HG02610 (cell line): Measurements from ENCODE around the gene PSMB10.
A peak's percentile ranks its signal among the peaks of the same experiment; 100 is the strongest.
"Not testable (repeated sequence)": the region's sequence is repeated elsewhere in the genome, so short reads cannot be mapped to it uniquely, and the experiment has no call there.

Experiments used
- ATAC-seq: cut with Tn5 transposase; IDR thresholded peaks from one replicate; pipeline ENCODE4 v1.9.1; 2021; ENCODE audit warnings: mild to moderate bottlenecking, moderate library complexity; ENCODE audit not compliant: unreplicated experiment

Gene PSMB10

GRCh38 chr16:67943256-67943618, 6.6 kb upstream of the PSMB10 start:
- no peak for ATAC-seq

GRCh38 chr16:67942510-67943255, 6.0 kb upstream of the PSMB10 start:
- ATAC-seq, result no peak

- no peak for ATAC-seq
These were observed 5.5 kb upstream of the PSMB10 start for GRCh38 chr16:67942200-67942509.

GRCh38 chr16:67941469-67942199, 5.0 kb upstream of the PSMB10 start:
- no peak for ATAC-seq

GRCh38 chr16:67940446-67941089, 3.9 kb upstream of the PSMB10 start:
- no peak for ATAC-seq

DNA sequence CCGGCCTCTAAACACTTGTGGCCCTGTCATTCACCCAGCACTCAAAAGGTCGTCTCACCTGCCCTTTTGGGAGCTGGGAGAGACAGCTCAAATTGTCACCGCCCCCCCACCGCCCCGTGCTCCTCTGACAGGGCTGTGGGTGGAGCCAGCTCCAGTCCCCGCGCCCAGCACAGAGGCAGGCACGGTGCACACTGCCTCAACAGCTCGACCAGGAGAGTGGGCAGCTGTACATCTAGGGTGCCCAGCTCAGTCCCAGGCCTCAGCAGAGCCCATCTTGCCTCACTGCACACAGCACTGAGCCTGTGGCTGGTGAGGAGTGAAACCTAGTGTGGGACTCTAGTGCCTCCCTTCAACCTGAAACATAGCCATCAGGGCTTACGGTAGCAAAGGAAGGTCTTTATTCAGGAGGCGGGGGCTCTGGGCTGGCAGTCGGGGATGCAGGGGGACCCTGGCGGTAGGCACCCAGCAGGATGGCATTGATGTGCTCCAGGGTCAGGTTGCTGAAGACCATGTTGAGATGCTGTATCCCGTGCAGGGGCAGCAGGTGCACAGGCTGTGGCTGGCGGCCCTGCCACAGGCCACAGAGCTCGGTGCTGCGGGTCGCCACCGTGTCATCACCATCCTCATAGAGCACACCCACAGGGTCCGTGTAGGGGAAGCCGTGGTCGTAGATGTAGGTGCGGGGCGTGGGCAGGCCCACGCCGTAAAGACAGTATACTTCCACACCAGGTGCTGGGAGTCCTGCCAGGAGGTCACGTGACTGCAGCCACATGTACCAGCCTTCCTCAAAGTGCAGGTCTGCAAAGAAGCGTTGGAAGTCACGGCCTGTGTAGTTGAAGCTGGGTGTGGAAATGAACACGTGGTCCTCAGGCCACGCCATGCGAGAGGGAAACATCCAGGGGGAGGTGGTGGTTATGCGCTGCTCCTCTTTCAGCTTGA, 3.1 kb upstream of the PSMB10 start:
- ATAC-seq, result no peak

- ATAC-seq, result not testable (repeated sequence)
These were observed 1.1 kb upstream of the PSMB10 start for GRCh38 chr16:67937713-67938112.

- ATAC-seq, result peak; percentile 57
These were observed 393 bp upstream of the PSMB10 start for GRCh38 chr16:67936880-67937605.

- peak; percentile 94 for ATAC-seq
These were observed 1.1 kb downstream of the PSMB10 start for GRCh38 chr16:67935402-67936123.

GRCh38 chr16:67935101-67935401, 1.6 kb downstream of the PSMB10 start:
- ATAC-seq, result no peak

- ATAC-seq, result no peak
These were observed 2.1 kb downstream of the PSMB10 start for GRCh38 chr16:67934306-67935100.

GRCh38 chr16:67933805-67934204, 2.8 kb downstream of the PSMB10 start:
- no peak for ATAC-seq

- no peak for ATAC-seq
These were observed 4.2 kb downstream of the PSMB10 start for GRCh38 chr16:67932462-67932840.

DNA sequence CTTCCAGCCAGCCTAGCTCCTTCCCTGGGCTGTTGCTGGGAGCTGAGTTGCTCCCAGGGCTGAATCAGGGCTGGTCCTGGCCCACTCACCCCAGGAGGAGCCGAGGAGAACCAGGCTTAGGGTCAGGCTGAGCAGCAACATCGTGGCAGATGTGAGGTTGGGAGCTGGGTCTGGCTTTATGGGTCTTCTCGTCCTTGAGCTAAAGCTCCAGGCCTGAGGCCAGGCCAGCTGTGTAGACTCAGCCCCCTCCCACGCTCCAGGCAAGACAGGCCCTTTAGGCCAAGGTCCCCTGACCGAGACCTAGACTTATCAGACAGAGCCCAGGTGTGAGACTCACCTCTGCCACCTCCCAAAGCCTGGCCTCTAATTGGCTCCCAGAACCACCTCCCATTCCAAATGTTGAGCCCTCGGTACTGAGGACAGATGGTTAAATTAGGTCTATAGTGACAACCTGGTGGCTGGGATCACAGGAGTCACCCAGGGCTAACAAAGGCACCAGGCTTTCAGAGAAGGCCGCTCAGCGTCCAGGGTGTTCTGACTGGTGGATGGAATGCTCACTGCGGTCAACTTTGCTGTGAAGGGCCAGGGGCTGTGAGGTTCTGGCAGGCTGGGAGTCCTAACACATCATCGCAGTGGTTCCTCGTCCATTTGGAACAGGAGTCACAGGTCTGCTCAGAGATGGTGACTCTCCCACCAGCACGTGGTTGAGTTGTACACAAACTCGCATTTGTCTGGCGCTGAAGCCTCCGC, 4.8 kb downstream of the PSMB10 start, which contains the start of gene CTRL:
CTRL (minus strand) TSS at position 151 of the 750 bp plus-strand sequence; CDS start at position 141, 10 bp downstream.
- ATAC-seq, result no peak

DNA sequence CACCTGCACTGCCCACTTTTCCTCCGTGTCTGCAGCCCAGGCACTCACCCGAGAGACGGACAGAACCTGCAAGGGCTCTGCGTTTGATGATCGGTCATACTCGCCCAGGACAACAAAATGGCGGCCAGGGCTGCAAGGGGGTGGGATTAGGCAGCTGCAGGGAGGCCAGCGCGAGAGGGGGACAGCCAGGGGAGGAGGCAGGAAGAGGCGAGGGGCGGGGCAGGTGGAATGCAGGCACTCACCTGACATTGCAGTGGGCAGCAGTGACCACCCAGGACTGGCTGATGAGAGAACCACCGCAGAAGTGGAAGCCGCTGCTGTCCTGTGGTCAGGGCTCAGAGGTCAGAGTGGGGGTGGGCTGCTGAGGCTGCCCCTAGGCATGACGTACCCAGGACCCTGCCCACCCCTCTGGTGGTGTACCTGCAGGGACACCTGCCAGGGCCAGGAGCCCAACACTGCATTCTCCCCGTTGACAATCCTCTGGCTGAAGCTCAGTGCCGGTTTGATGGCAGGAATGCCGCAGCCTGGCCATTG, 5.9 kb downstream of the PSMB10 start:
- ATAC-seq, result no peak

GRCh38 chr16:67930191-67930590, 6.5 kb downstream of the PSMB10 start:
- no peak for ATAC-seq

DNA sequence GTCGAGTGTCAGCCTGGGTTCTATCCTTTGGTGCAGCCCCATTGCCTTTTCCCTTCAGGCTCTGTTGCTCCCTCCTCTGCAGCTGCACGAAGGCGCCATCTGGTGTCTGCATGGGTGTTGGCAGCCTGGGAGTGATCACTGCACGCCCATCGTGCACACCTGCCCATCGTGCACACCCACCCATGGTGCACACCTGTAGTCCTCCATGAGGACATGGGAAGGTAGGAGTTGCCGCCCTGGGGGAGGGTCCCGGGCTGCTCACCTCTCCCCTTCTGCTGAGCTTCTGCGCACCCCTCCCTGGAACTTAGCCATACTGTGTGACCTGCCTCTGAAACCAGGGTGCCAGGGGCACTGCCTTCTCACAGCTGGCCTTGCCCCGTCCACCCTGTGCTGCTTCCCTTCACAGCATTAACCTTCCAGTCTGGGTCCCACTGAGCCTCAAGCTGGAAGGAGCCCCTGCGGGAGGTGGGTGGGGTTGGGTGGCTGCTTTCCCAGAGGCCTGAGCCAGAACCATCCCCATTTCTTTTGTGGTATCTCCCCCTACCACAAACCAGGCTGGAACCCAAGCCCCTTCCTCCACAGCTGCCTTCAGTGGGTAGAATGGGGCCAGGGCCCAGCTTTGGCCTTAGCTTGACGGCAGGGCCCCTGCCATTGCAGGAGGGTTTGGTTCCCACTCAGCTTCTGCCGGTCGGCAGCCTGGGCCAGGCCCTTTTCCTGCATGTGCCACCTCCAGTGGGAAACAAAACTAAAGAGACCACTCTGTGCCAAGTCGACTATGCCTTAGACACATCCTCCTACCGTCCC, 7.9 kb downstream of the PSMB10 start:
- ATAC-seq, result no peak
